HK-2 (cell line): Measurements from ENCODE around the gene EYA2.
"Not testable (repeated sequence)": the region's sequence is repeated elsewhere in the genome, so short reads cannot be mapped to it uniquely, and the experiment has no call there.

Source experiments
- DNase-seq: peaks from one replicate; pipeline ENCODE4 v3.0.0-alpha.2; 2018; ENCODE audit not compliant: unreplicated experiment

Gene EYA2

DNA sequence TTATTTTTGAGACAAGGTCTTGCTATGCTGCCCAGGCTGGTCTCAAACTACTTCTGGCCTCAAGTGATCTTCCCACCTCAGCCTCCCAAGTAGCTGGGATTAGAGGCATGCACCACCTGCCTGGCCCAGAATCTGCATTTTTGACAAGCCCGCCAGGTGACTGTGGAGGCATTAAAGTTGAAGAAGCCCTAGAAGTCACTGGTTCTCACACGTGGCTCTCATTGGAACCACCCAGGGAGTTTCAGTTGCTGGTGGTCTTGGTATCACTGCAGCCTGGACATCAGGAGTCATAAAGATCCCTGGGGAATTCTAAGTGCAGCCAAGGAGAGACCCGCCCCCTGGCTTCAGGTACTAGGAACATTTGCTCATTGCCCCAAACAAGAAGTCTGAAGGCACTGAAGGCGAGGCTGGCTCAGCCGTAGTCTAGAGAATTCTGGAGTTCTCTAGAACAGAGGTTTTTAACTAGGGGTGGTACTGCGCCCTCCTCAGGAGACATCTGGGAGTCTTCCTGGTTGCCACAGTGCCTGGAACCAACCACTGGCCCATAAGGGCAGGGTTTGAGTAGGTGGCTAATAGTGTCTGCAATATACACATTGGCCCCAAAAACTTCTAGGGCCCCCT lies 279.1 kb downstream of the EYA2 start:
- DNase-seq: no peak

DNA sequence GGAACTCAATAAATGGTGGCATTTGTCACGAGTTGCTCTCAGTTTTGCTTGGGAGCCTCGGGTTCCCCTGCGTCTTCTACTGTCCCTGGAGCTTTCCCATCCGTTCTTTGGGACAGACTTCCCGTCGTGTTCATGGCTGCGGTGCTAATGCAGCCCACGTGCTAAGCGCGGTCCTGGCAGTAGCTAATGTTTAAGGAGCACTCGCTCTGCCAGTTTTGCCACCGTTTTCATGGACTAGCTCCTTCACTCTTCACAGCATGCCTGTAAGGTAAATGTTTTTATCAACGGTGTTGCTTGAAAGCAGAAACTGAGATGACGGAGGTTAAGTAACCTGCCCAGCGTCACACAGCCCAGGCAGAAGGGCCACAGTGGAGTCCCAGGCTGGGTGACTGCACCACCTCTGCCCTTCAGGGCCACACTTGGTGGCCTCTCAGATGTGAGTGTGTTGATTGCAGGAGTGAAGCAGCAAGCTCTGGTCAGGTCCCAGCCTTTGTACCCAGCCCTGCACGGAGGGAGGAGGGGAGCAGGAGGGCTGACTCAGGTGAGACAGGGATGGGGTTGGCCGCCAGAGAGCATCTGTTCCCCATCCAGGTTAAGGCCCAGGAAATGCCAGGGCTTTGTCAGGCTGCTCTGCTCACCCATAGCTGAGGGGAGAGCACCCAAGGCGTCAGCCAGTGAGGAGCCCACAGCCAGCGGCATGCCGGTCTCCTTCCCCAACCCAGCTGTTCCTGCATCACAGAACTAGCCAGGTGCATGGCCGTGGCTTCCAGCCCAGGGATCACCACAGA lies 280.0 kb downstream of the EYA2 start:
- DNase-seq: no peak

GRCh38 chr20:47175493-47175892 lies 280.9 kb downstream of the EYA2 start:
- DNase-seq: no peak

DNA sequence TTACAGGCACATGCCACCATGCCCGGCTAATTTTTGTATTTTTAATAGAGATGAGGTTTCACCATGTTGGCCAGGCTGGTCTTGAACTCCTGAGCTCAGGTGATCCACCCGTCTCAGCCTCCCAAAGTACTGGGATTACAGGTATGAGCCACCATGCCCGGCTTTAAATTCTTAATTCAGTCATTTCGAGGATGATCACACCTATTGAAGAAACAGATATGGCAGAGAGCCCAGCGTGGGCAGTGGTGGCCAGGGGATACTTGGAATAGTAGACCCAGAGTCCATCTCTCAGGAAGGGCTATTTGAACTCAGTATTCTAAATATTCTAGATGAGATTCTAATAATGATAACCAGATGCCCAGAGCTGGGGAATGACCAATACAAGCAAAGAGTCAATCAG lies 281.6 kb downstream of the EYA2 start:
- DNase-seq: not testable (repeated sequence)

GRCh38 chr20:47178277-47178676 lies 283.6 kb downstream of the EYA2 start:
- DNase-seq: no peak

DNA sequence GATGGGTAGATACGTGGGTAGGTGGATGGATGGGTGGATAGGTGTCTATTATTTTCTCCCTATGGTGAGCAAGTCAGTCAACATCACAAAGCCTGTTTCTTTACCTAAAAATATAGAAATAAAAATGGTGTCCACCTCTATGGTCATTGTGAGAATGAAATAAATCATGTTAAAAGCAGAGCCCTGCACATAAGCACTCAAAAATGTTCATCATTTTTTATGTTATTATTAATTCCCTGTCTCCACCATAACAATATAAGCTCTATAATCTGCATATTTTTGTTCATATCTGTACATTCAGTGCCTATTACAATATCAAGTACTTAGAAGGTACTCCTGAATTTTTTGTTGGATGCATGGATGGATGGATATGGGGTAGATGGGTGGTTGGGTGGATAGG lies 284.2 kb downstream of the EYA2 start:
- no peak for DNase-seq

DNA sequence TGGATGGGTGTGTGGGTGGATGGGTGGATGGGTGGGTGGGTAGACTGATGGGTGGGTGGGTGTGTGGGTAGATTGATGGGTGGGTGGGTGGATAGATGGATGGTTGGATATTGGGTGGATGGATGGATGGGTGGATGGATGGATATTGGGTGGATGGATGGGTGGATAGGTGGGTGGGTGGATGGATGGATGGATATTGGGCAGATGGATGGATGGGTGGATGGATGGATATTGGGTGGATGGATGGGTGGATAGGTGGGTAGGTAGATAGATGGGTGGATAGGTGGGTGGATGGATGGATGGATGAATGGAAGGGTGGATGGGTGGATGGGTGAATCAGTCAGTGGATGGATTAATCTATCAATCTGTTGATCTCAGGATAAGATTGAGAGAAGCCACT lies 284.6 kb downstream of the EYA2 start:
- no peak for DNase-seq

DNA sequence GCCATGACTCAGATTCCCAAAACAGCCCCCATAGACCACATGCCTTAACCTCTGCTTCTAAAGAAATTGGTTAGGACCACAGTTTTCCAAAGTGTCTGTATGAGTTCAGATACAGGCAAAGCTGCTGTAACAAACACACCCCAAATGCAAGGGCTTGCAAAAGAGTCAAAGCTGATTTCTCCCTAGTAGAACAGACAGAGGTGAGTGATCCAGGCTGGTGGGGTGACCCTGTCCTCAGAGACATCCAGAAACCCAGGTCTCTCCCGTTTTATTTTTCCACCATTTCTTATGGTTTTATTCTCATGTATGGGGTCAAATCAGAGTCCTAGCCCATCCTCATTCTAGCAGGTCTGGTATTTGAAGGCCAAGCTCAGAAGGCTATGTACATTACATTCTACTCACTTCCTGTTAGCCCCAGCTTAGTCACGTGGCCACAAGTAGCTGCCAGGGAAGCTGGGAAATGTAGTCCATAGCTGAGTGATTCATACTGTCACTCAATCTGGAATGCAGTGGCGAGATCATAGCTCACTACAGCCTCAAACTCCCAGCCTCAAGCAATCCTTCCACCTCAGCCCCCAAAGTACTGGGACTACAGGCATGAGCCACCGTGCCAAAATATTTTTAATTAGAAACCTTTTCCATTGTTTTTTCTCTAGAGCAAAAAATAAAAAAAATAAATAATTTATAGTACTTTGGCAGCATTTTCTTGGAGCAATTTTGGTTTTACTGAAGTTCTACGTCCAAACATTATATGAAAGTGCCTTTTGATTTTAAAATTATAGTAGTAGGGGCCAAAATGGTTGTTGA lies 286.6 kb downstream of the EYA2 start:
- peak; percentile 69 for DNase-seq

GRCh38 chr20:47183367-47183766 lies 288.7 kb downstream of the EYA2 start:
- no peak for DNase-seq

DNA sequence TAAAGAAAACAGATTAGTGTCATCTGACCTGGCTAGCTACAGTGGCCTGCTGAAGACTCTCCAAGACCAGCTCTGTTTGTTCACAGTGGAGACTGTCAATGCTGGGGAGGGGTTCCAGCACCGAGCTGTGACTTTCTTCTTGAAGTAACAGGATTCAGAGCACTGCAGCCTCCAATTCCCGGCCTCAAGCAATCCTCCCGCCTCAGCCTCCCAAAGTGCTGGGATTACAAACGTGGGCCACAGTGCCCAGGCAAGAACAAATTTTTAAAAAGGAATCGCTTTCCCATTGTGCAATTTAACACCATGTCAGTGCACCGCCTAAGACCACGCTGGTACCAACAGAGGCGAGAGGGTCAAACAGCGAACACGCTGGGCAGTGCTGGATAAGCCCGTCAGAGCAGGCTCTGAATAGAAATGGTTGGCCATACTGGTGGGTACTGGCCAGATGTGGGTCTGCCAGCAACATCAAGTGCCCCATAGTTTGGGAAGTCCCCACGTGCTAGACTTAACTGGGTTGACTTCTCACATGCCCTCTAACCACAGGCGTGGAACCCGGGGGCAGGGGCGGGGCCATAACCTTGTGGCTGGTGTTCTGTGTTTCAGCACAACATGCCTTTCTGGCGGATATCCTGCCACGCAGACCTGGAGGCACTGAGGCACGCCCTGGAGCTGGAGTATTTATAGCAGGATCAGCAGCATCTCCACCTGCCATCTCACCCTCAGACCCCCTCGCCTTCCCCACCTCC lies 293.0 kb downstream of the EYA2 start:
- DNase-seq: no peak

DNA sequence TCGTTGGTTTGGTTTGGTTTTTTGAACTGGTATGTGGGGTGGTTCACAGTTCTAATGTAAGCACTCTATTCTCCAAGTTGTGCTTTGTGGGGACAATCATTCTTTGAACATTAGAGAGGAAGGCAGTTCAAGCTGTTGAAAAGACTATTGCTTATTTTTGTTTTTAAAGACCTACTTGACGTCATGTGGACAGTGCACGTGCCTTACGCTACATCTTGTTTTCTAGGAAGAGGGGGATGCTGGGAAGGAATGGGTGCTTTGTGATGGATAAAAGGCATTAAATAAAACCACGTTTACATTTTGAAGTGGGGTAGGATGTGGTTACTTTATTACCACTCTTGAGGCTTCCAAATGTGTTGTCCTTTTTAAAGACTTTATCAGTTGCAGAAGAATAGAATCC lies 293.9 kb downstream of the EYA2 start:
- no peak for DNase-seq

- no peak for DNase-seq
Observed at GRCh38 chr20:47189060-47189459, 294.4 kb downstream of the EYA2 start.

DNA sequence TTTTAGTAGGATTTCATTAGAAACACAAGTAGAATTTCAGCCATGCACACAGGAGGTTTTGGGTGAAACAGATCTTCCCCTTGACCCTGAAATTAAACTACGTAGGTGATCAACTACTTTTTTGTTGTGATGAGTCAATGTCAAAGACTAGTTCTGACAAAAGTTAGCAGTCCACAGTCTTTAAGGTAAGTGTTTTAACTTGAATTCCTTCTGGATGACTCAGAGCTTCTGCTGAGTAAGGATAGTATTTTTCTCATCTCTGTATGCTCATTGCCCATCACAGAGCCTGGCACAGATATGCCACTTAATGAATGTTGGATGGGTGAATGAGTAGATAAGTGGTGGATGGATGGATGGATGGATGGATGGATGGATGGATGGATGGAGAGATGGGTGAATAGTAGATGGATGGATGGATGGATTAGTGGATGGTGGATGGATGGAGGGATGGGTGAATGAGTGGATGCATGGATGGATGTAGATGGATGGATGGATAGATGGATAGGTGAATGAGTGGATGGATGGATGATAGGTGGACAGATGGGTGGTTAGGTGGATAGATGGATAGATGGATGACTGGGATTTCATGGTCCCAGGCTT lies 296.5 kb downstream of the EYA2 start:
- DNase-seq: no peak

GRCh38 chr20:47191956-47192355 lies 297.3 kb downstream of the EYA2 start:
- no peak for DNase-seq

DNA sequence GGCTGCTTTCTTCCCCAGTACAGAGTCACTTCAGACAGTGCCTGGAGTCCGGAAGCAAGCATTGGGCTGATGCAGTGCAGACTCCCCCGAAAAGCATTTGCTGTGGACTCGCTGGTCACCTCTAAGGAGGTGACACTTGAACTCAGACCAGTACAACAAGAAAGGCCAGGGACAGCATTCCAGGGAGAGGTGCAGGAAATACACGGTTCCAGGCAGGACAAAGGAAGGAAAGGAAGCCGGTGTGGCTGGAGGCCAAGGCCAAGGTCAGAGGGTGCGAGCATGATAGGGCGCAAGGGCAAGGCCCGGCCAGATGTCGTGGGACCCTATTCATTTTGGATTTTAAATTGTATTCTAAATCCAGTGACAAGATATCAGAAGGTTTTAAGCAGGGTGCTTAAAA lies 300.9 kb downstream of the EYA2 start:
- no peak for DNase-seq

DNA sequence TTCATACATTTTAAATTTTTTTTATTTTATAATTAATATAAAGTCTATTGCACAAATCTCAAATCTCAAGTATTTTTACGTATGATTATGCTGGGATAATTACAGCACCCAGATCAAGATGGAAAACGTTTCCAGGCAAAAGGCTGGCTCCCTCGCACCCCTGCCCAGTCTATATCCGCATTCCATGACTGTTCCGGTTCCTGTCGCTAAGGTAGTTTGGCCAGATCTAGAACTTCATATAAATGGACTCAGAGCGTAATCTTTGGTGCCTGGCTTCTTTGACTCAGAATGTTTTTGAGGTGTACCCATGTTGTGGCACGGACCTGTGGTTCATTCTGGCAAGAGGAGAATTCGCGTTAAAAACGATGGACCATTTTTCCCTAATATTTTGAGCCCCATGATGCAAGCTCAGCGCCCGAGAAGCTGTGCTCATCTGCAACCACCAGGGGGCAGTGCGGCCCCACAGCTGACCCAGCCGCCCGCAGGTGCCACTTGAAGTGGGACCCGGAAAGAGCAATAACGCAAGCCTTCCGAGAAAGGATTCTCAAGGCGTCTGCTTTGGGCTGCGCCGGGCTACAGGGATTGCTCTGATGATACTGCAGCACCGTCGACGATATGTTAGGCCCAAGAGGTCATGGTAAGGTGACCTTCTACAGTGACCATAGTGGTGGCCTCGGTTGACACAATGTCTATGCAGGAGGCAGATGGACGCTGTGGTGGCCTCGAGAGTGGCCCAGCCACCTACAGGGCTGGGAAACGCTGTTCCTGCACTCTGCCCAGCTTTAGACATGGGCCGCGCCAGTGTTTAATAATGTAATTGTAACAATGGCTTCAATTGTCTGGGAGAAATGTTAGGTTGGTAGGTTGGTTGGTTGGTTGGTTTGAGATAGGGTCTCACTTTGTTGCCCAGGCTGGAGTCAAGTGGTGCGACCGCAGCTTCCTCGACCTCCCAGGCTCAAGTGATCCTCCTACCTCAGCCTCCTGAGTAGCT lies 301.7 kb downstream of the EYA2 start:
- DNase-seq: peak; percentile 85

GRCh38 chr20:47198254-47198671 lies 303.6 kb downstream of the EYA2 start:
- no peak for DNase-seq

DNA sequence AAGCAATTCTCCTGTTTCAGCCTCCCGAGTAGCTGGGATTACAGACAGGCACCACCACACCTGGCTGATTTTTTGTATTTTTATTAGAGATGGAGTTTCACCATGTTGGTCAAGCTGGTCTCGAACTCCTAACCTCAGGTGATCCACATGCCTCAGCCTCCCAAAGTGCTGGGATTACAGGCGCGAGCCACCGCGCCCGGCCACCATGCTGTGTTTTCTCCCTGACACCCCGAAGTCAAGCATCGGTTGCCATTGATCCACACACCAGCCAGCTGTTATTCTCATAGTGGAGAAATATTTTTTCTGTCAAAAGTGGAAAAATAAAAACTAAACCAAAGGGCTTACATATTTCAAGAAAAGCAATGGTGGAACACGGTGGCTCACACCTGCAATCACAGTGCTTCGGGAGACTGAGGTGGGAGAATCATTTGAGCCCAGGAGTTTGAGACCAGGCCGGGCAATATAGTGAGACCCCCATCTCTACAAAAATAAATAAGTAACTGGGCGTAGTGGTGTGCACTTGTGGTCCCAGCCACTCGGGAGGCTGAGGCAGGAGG lies 304.4 kb downstream of the EYA2 start:
- DNase-seq: no peak

GRCh38 chr20:47201074-47201730 lies 306.6 kb downstream of the EYA2 start:
- DNase-seq: no peak
